ENCODE data around the gene KLHL3.

KLHL3 gene

DNA sequence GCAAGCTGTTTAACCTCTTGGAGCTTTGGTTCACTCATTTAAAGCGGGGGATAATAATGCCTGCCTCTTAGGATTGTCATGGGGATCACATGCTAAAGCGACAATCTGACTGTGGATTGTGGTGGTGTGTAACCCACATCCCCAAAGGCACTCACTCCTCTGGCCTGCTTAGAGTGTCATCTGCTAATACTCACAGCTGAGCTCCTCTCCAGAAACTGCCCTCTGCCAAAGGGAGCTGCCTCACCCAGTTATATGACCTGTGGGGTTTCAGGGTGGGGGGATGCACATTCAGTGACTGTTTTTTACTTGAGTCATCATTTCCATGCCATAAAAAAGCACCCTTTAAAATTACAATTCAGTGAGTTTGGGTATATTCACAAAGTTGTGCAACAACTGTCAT lies 126.8 kb downstream of the KLHL3 start:
- peak; percentile 10 for DNase-seq (ENCODE audit: low read depth)
- H3K4me3 ChIP-seq (ENCODE audit: low read depth, low read length) = no peak overlapping the region
- TF ChIP-seq, protein P1, sequence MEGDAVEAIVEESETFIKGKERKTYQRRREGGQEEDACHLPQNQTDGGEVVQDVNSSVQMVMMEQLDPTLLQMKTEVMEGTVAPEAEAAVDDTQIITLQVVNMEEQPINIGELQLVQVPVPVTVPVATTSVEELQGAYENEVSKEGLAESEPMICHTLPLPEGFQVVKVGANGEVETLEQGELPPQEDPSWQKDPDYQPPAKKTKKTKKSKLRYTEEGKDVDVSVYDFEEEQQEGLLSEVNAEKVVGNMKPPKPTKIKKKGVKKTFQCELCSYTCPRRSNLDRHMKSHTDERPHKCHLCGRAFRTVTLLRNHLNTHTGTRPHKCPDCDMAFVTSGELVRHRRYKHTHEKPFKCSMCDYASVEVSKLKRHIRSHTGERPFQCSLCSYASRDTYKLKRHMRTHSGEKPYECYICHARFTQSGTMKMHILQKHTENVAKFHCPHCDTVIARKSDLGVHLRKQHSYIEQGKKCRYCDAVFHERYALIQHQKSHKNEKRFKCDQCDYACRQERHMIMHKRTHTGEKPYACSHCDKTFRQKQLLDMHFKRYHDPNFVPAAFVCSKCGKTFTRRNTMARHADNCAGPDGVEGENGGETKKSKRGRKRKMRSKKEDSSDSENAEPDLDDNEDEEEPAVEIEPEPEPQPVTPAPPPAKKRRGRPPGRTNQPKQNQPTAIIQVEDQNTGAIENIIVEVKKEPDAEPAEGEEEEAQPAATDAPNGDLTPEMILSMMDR (conservative IDR thresholded peaks at IDR 0.05; ENCODE audit: low read depth, low read length) = no peak

DNA sequence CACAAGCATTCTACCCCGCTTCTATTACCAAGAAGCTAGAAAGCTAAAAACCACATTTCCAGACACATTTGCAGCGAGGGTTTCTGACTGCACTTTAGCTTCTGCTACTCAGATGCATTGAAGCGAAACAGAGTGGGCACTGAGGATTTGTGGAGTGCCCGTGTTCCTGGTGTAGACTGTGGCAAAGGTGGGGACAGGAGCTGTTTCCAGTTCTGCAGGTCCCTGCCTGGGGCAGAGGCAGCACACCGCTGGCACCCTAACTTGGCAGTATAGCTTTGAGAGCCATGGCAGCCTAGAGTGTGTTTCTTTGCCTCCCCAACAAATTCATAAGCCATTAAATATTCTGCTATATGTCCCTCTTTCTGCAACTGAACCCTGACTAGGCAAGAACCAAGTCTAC lies 128.1 kb downstream of the KLHL3 start:
- DNase-seq (ENCODE audit: low read depth) = no peak
- no peak overlapping the region for H3K4me3 ChIP-seq (ENCODE audit: low read depth, low read length)
- TF ChIP-seq, protein P1 (conservative IDR thresholded peaks at IDR 0.05; ENCODE audit: low read depth, low read length) = no peak

DNA sequence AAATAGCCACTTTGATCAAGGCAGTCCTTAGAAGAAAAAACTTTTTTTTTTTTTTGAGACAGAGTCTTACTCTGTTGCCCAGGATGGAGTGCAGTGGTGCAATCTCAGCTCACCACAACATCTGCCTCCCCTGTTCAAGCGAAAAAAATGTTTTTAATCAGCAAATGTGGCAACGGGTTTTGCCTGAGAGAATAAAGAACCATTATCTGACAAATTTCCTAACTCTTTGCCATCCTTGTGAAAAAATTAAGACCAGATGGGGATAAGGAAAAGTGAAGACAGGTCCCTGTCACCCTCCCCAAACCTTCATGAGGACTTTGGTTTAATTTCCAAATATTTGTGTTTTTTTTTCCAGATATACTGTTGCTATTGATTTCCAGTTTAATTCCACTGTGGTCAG lies 129.5 kb downstream of the KLHL3 start:
- H3K4me3 ChIP-seq (ENCODE audit: low read depth, low read length) = no peak overlapping the region
- TF ChIP-seq, protein P1 (conservative IDR thresholded peaks at IDR 0.05; ENCODE audit: low read depth, low read length) = no peak
- DNase-seq (ENCODE audit: low read depth) = no peak

DNA sequence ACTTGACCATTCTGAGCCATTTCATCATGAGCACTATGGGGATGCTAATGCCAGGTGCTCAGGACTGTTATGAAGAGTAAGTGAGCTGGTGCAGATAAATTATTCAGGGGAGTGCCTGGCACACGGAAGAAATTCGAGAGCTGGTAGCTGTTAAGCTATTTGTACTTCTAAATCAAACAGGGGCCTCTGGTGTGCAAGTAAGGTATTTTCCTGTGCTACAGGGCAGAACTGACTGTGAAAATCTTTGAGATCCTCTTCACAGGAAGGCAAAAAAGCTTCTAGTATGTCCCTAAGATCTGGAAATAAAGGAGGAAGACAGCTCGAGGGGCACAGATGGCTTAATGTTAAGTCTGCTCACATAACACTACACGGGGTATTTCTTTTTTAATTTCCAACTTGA lies 130.5 kb downstream of the KLHL3 start:
- DNase-seq (ENCODE audit: low read depth) = peak; percentile 32
- TF ChIP-seq, protein P1 (conservative IDR thresholded peaks at IDR 0.05; ENCODE audit: low read depth, low read length) = peak; percentile 37

DNA sequence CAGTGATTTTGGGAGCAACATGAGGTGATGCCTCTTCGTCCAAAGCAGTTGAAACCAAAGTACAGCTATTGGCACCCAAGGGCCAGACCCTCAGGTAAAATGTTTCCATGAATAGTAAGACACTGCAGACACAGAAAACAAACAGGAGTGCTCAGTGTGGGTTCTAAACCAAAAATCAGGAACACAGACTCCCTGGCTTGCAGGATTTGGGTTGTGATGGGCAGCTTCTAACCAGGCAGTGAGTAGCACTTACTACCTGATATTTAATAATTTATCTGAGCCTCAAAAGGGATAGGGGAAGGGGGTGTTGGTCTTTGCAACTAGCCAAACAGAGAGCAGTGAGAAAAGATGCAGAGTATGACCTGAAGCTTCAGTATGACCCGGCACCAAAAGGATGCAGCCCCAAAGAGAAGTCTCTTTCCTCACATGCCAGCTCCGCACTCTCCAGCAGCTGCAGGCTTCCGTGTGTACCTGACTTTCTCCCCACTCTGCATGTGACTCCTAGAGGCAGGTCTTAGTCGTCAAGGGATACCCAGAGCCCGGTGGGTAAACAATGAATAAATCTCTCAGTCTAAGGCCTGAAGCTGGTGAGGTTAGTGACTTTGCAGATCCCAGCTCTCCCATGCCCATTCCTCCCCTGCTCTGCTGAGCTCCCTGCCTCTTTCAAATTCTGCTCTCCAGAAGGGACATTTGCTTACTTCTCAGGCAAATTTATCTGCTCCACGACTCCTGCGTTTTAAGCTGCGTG lies 131.4 kb downstream of the KLHL3 start:
- no peak for DNase-seq (ENCODE audit: low read depth)
- no peak overlapping the region for H3K4me3 ChIP-seq (ENCODE audit: low read depth, low read length)
- TF ChIP-seq, protein P1 (conservative IDR thresholded peaks at IDR 0.05; ENCODE audit: low read depth, low read length) = no peak

More for the DNA sequence above, 130.5 kb downstream of the KLHL3 start:
- H3K4me3 ChIP-seq (ENCODE audit: low read depth, low read length) = no peak overlapping the region

DNA sequence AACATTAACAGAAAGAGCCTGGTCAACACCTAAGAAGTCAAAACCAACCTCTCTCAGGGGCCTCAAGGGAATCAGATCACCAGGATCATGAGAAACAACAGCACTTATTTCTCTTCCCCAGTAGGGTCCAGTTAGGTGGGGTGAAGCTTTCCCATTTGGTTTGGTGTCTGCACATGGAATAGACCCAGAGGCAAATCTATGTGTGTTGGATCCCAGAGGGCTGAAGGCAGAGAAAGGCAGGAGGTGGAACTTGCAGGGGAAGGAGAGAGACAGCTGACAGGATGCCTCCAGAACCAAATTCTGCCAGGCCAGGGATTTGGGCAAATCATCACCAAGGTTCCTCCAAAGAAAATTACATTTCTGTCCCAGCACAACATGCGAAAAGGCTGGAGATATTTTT lies 132.0 kb downstream of the KLHL3 start:
- no peak for DNase-seq (ENCODE audit: low read depth)
- H3K4me3 ChIP-seq (ENCODE audit: low read depth, low read length) = no peak overlapping the region
- TF ChIP-seq, protein P1 (conservative IDR thresholded peaks at IDR 0.05; ENCODE audit: low read depth, low read length) = no peak

DNA sequence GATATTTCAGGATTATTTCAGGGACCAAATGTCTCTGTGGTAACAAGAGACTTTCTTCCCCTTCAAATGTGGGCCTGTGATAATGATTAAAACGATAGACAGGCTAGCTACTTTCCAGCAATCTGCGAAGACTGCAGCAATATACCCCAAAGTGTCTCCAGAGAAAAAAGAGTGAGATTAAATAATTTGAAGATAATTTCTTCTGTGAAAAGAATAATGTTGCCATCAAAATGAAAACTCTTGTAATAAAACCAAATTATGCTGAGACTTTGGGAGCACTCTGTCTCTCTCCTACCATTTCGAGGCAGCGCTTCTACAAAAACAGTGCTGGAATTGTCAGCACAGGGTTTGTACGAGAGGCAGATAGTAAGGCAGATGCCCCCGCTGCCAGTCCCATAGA lies 132.5 kb downstream of the KLHL3 start:
- no peak for DNase-seq (ENCODE audit: low read depth)
- TF ChIP-seq, protein P1 (conservative IDR thresholded peaks at IDR 0.05; ENCODE audit: low read depth, low read length) = no peak
- no peak overlapping the region for H3K4me3 ChIP-seq (ENCODE audit: low read depth, low read length)

Data from choroid plexus epithelial cell (primary cell).